Stimulated activated CD8-positive, alpha-beta memory T cell treated with anti-CD3 and anti-CD28 coated beads, Interleukin-7, amount 100 ng/mL, for 4 hours (primary cell): ENCODE measurements around the gene HDAC4.

Experiments used
- DNase-seq, 2 donors: peaks; one replicate each; pipeline ENCODE4 v3.0.0-alpha.2; 2020; ENCODE audit warnings: low read depth in 2 of 2

HDAC4 gene

DNA sequence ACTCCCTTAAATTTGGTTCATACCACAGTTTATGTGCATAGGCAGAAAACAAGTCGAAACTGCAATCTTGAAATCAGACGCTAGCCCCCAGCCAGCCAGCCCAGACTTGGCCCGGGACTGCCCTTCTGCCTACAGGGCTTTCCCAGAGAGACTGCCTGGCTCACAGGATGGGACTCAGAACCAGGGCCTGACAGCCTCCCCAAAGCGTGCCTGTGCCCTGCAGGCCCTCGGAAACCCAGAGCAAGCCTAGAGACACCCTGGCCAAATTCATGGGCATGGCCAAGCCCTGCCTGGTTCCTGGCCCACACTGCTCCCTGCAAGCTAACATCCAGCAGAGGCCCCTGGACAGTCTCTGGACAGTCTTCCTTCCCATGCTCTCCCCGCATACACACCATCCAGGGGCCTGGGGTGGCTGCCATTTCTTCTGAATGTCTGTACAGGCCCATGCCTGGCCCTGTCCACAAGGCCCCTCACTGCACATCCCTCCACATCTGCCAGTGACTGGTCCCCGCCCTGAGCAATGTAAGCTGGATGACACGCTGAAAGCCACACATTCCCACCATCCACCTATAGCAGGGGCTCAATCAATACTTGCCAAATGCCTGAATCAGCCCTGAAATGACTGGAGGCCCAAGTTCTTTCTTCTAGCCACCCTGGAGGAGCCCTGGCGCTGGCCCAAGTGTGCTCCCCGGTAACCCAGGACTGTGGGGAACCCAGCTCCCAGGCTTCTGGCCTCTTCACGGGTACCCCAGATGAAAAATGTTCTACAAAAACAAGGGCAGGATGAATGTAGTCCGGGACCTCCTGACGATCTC, 73.1 kb downstream of the HDAC4 start:
- DNase-seq = no peak

GRCh38 chr2:239326831-239327535, 73.8 kb downstream of the HDAC4 start:
- DNase-seq = peak; percentile 57 to 63

DNA sequence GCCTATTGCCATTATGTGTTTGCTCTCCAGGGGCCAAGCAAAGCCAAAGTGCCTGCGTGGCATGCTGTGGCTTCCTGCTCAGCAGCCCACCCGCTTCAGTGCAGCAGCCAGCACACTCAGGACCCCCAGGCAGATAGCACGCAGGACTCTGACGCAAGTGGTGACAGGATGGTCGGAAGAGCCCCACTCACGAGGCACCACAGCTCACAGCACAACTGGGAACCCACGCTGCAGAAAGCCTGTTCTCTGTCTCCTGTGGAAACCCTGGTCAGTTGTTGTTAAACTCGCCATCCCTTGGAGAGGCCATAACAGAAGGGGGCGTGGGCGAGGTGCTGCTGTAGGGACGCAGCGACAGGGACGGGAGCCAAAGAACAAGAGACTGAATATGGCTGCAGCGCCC, 76.4 kb downstream of the HDAC4 start:
- DNase-seq = no peak

GRCh38 chr2:239323447-239323846, 77.4 kb downstream of the HDAC4 start:
- DNase-seq = no peak

- DNase-seq = peak; percentile 25 to 28
These were observed 78.3 kb downstream of the HDAC4 start for GRCh38 chr2:239322416-239323086.

DNA sequence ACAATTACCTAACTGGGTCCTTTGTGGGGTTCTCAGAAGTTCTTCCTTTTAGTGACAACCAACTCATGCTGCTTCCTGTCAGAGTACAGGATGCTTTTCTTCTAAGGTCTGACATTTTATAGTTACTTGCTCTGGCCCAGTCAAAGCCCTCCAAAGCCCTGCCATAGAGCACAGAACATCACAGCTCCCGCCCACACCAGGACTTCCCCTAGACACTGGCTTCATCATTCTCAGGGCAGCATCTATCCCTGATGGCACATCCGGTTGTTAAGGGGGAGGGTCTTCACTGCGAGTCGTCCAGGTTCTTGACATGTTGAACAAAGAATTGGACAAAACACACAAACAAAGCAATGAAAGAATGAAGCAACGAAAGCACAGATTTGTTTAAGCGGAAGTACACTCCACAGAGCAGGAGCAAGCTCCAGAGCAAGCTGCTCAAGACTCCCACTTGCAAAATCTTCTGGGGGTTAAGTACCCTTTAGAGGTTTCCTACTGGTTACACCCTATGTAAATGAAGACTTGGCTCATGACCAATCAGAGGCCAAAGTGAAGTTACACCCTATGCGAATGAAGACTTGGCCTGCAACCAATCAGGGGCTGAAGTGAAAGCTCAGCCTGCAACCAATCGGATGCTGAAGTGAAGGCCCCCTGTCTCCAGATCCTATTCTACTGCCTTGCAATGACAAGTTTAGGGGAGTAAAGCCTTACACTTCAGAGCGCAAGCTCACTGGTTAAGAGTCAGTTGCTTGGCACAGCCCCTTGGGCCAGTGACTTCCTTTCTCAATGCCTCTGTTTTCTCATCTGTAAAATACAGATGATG, 79.0 kb downstream of the HDAC4 start:
- DNase-seq = peak; percentile 42 to 50

- DNase-seq = no peak
These were observed 81.8 kb downstream of the HDAC4 start for GRCh38 chr2:239318790-239319661.

GRCh38 chr2:239318151-239318611, 82.6 kb downstream of the HDAC4 start:
- DNase-seq = no peak

GRCh38 chr2:239316562-239317465, 84.0 kb downstream of the HDAC4 start:
- DNase-seq = no peak

DNA sequence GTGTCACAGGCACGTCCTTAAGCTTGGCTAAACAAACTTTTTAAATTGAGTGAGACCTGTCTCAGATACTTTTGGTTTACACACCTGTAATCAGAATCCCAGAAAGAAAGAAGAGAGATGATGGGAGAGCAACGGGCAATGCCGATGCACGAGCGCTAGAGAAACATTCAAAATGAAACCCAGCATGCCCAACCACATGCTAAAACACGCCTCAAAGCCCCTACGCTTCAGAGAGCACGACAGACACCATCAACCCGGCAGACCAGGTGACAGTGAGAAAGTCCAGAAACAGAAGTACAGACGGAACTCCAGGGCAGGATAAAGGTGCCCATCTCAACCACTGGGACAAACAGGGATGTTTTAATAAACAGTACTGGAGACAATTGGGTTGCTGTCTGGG, 85.5 kb downstream of the HDAC4 start:
- no peak for DNase-seq

DNA sequence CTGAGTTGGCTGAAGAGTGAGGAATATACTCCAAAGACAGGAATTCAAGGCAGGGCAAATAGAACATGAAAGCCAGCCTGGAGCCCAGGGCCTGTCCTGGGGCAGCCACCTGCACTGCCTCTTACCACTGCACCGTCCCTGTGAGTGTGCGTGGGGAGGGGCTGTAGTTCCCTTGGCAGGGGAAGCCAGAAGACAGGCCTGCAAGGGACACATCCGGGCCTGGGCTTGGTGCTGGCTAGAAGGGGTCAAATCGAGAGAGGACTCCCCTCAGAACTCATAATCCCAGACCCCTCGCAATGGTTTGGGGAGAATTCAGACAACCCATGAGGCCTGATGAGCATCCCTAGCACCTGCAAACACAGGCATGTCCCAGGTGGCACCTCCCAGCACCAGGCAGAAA, 87.0 kb downstream of the HDAC4 start:
- DNase-seq = no peak

- DNase-seq = no peak
These were observed 87.8 kb downstream of the HDAC4 start for GRCh38 chr2:239312741-239313667.

- no peak for DNase-seq
These were observed 88.7 kb downstream of the HDAC4 start for GRCh38 chr2:239312081-239312511.

DNA sequence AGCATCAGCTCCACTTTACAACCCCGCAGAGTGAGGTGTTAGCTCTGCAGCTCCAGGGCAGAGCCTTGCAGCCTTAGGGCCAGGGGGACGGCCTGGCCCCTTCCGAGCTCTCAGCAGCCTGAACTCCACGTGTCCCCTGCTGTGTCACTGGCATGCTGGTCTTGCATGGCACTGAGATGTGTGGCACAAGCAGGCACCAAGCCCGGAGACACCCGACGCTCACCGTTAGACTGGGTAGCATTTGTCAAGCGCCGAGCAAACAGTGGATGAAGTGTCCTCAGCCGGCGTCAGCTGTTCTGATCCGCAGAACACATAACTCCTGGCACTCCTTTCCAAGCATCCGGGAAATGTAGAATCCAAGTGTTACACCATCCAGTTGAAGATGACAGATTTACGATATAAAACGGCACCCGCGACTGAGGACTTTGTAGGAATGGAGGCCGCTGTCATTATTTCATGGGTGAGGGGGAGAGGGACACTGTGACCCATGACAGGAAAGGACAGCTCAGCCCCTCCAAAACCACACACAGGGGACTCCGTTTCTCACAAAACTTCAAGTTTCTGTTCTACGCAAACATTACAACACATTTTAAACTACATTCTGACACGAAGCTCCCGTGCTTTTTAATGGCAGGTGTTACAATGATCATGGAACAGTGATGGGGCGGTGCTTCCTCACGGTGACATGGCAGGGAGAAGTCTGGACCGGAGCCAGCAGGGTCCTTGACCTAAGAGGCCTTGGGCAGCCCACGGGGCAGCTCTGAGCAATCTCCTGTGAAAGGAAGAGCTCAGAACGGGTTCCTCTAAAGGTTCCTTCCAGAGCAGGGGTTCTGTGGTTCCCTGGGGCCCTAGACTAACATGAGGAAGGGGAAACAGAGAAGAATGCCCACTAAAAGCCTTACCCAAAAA, 89.4 kb downstream of the HDAC4 start:
- no peak for DNase-seq

DNA sequence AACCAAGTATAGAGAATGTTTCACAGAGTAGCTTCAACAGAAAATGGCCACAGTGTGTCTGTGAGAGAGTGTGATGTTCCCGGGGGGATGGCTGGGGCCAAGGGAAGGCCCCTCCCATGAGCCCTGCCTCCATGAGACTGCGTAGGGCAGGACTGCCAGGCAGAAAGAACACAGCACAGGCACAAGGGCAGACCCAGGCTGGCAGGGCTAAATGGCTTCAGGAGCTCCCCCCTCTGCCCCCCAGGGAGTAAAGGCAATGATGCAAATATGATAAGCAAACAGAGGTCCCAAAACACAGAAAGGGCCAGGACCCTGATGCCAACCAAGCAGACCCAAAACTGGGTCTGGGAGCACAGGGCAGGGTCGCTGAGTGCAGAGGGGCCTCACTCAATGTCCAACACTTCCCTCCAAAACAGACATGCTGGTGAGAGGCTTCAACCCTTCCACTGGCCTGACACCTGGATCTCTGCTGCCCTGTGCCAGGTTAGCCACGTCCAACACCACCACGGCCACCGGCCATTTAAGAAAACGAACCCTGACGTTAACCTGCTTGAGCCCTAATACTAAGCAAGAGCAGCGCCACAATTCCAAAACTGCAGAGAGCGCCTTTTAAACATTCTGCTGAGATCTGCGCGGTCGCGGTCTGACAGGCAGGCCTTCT, 90.3 kb downstream of the HDAC4 start:
- no peak for DNase-seq

DNA sequence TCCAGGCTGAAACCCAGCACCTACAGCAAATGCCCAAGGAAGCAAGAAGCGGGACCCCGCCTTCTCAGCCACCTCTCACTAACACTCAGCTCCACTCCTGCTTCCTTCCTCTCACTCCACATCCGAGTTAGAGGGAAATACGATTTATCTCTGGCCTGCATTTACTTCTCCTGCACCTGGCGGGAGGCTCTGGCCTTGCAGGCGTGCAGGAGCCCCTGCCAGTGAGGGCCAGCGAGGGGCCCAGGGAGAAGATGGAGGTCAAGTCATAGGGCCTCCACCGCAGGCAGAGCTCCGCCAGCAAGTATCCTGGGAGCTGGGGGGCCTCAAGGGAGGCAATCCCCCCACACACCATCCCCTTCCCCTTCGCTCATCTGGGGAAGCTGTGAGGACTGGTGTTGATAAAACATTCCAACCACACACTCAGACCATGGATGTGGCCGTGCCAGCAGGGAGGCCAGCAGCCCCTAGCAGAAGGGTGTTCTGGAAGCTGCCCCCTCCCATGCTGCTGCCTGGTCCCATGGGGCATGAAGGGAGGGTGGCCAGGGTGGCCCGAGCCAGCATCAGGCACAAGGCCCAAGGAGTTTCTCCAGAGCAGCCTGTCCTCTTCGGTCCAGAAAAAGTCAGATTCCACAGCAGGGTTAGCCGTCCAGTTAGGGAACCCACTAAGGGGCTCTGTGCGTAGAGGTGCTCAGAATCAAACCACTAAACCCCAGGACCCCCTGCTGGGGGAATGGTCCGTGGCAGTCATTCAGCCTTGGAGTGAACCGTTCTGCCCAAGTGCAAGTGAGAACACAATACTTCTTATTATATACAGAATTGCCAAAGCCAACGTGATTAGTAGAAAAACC, 91.2 kb downstream of the HDAC4 start:
- DNase-seq = no peak
